Trophoblast cell (in vitro differentiated cells and primary cell): Measurements from ENCODE around the gene LAMA3.

Experiments
- DNase-seq, 2 donors: peaks; one replicate each; pipeline ENCODE4 v3.0.0-alpha.2; 2016
- H2AFZ ChIP-seq: 2 replicates; pipeline ENCODE4 v1.6.1; 2013; ENCODE audit warnings: low read length, moderate library complexity, mild to moderate bottlenecking; ENCODE audit not compliant: insufficient read depth, poor library complexity
- H2AK5ac ChIP-seq: 2 replicates; pipeline ENCODE4 v1.6.1; 2013; ENCODE audit warnings: mild to moderate bottlenecking, low read length
- H2BK120ac ChIP-seq: 2 replicates; pipeline ENCODE4 v1.6.1; 2013; ENCODE audit warnings: low read length, mild to moderate bottlenecking, moderate library complexity; ENCODE audit not compliant: insufficient read depth, poor library complexity
- H2BK12ac ChIP-seq: 2 replicates; pipeline ENCODE4 v1.6.1; 2013; ENCODE audit warnings: mild to moderate bottlenecking, low read length, moderate library complexity
- H2BK5ac ChIP-seq: 2 replicates; pipeline ENCODE4 v1.6.1; 2013; ENCODE audit warnings: low read length, low read depth, moderate library complexity, mild to moderate bottlenecking; ENCODE audit not compliant: poor library complexity
- H3K14ac ChIP-seq: 2 replicates; pipeline ENCODE4 v1.6.1; 2013; ENCODE audit warnings: mild to moderate bottlenecking, low read length
- H3K18ac ChIP-seq: 2 replicates; pipeline ENCODE4 v1.6.1; 2013; ENCODE audit warnings: mild to moderate bottlenecking, low read length
- H3K23ac ChIP-seq: 2 replicates; pipeline ENCODE4 v1.6.1; 2013; ENCODE audit warnings: low read length
- H3K27ac ChIP-seq: 2 replicates; pipeline ENCODE4 v1.5.1; 2013; ENCODE audit warnings: low read depth, mild to moderate bottlenecking, inconsistent platforms, low read length, moderate library complexity
- H3K27me3 ChIP-seq: 2 replicates; pipeline ENCODE4 v1.6.1; 2013; ENCODE audit warnings: inconsistent platforms, mild to moderate bottlenecking, low read length, moderate library complexity; ENCODE audit not compliant: insufficient read depth
- H3K36me3 ChIP-seq, 2 experiments: 1 replicate in 1 of 2; 2 replicates in 1 of 2; pipeline ENCODE4 v1.6.1; 2013; ENCODE audit warnings: low read length in 2 of 2, mild to moderate bottlenecking in 2 of 2, moderate library complexity in 1 of 2; ENCODE audit not compliant: insufficient read depth in 2 of 2, control insufficient read depth in 1 of 2
- H3K4ac ChIP-seq: 2 replicates; pipeline ENCODE4 v1.6.1; 2013; ENCODE audit warnings: low read depth, mild to moderate bottlenecking, low read length, moderate library complexity
- H3K4me1 ChIP-seq, 2 experiments: 1 replicate in 1 of 2; 2 replicates in 1 of 2; pipeline ENCODE4 v1.6.1; 2013; ENCODE audit warnings: low read length in 2 of 2, mild to moderate bottlenecking in 2 of 2, moderate library complexity in 1 of 2; ENCODE audit not compliant: insufficient read depth in 2 of 2, control insufficient read depth in 1 of 2
- H3K4me2 ChIP-seq: 2 replicates; pipeline ENCODE4 v1.6.1; 2013; ENCODE audit warnings: inconsistent platforms, mild to moderate bottlenecking, low read length, moderate library complexity
- H3K4me3 ChIP-seq: 2 replicates; pipeline ENCODE4 v1.5.1; 2013; ENCODE audit warnings: mild to moderate bottlenecking, low read depth, low read length, inconsistent platforms
- H3K79me1 ChIP-seq: one replicate; pipeline ENCODE4 v1.6.1; 2013; ENCODE audit warnings: low read length
- H3K79me2 ChIP-seq: 2 replicates; pipeline ENCODE4 v1.6.1; 2013; ENCODE audit warnings: low read length, mild to moderate bottlenecking; ENCODE audit not compliant: control insufficient read depth, insufficient read depth, poor library complexity
- H3K9ac ChIP-seq: 2 replicates; pipeline ENCODE4 v1.6.1; 2013; ENCODE audit warnings: mild to moderate bottlenecking, low read length
- H3K9me3 ChIP-seq: 2 replicates; pipeline ENCODE4 v1.6.1; 2013; ENCODE audit warnings: low read depth, mild to moderate bottlenecking, control low read depth, inconsistent platforms, low read length; ENCODE audit not compliant: insufficient read depth
- H4K12ac ChIP-seq: 2 replicates; pipeline ENCODE4 v1.6.1; 2013; ENCODE audit warnings: low read depth, mild to moderate bottlenecking, low read length, moderate library complexity
- H4K8ac ChIP-seq: 2 replicates; pipeline ENCODE4 v1.6.1; 2013; ENCODE audit warnings: low read depth, mild to moderate bottlenecking, low read length, moderate library complexity
- H4K91ac ChIP-seq: one replicate; pipeline ENCODE4 v1.6.1; 2013; ENCODE audit warnings: low read depth, mild to moderate bottlenecking, low read length, moderate library complexity
- WGBS: extraction: QIAGEN DNeasy Blood & Tissue Kit; methylation state at CpG from one replicate; pipeline ENCODE4 v1.1.7; 2013; ENCODE audit warnings: missing lambda C conversion rate; ENCODE audit not compliant: insufficient read length, insufficient coverage; ENCODE audit errors: extremely low coverage; 5-methylcytosine and 5-hydroxymethylcytosine counted together

The LAMA3 gene

GRCh38 chr18:23722646-23723045, 33.4 kb downstream of the LAMA3 start:
- Histone ChIP-seq H3K36me3 (no peaks in the 10 kb centered on the region), H2BK5ac (no peak overlapping the region), H3K23ac (no peak overlapping the region), H3K4me3 (no peak overlapping the region), H3K27ac (no peak overlapping the region), H3K4ac (no peak overlapping the region), H3K79me1 (no peaks in the 10 kb centered on the region), H3K79me2 (no peaks in the 10 kb centered on the region), H3K27me3 (no peaks in the 10 kb centered on the region), H2BK12ac (no peak overlapping the region), H4K12ac (no peak overlapping the region), H2BK120ac (no peak overlapping the region), H2AFZ (no peak overlapping the region), H3K4me1 (peaks cover 6 to 11% of the 10 kb centered on the region in 2 experiments), H3K9ac (no peak overlapping the region), H3K14ac (no peak overlapping the region), H2AK5ac (no peak overlapping the region), H4K8ac (no peak overlapping the region), H3K4me2 (no peak overlapping the region), H3K18ac (no peak overlapping the region), H3K9me3 (no peaks in the 10 kb centered on the region), H4K91ac (no peak overlapping the region)
- no CpG with 5 or more reads among the region's 3 CpGs for WGBS
- DNase-seq, result no peak

- no peak overlapping the region for H4K8ac ChIP-seq
- no peaks in the 10 kb centered on the region for H3K79me1 ChIP-seq
- H3K27ac ChIP-seq, result no peak overlapping the region
- no peaks in the 10 kb centered on the region for H3K79me2 ChIP-seq
- H3K27me3 ChIP-seq, result no peaks in the 10 kb centered on the region
- no peak overlapping the region for H2AFZ ChIP-seq
- no peak overlapping the region for H4K12ac ChIP-seq
- H3K9me3 ChIP-seq, result no peaks in the 10 kb centered on the region
- H2BK12ac ChIP-seq, result no peak overlapping the region
- H2BK120ac ChIP-seq, result no peak overlapping the region
- H3K4me2 ChIP-seq, result no peak overlapping the region
- H4K91ac ChIP-seq, result no peak overlapping the region
- no peak overlapping the region for H3K14ac ChIP-seq
- no peak overlapping the region for H2BK5ac ChIP-seq
- H3K9ac ChIP-seq, result no peak overlapping the region
- no peaks in the 10 kb centered on the region for H3K36me3 ChIP-seq
- DNase-seq, result no peak
- no peak overlapping the region for H2AK5ac ChIP-seq
- WGBS, result no CpG with 5 or more reads among the region's 2 CpGs
- H3K23ac ChIP-seq, result no peak overlapping the region
- H3K4me1 ChIP-seq, result peaks cover 6 to 11% of the 10 kb centered on the region in 2 experiments
- H3K4me3 ChIP-seq, result no peak overlapping the region
- no peak overlapping the region for H3K18ac ChIP-seq
- no peak overlapping the region for H3K4ac ChIP-seq
Observed at GRCh38 chr18:23723121-23723520, 33.9 kb downstream of the LAMA3 start.

GRCh38 chr18:23724681-23725080, 35.4 kb downstream of the LAMA3 start:
- DNase-seq, result no peak
- H3K4me2 ChIP-seq, result no peak overlapping the region
- H2BK5ac ChIP-seq, result no peak overlapping the region
- no peak overlapping the region for H3K14ac ChIP-seq
- H4K91ac ChIP-seq, result no peak overlapping the region
- no peaks in the 10 kb centered on the region for H3K9me3 ChIP-seq
- H3K23ac ChIP-seq, result no peak overlapping the region
- H3K36me3 ChIP-seq, result no peaks in the 10 kb centered on the region
- no peak overlapping the region for H2AK5ac ChIP-seq
- no peak overlapping the region for H3K4ac ChIP-seq
- H2BK12ac ChIP-seq, result no peak overlapping the region
- no peak overlapping the region for H3K27ac ChIP-seq
- no peaks in the 10 kb centered on the region for H3K79me2 ChIP-seq
- 100% methylated on average over 1 of the region's 3 CpGs for WGBS
- H2AFZ ChIP-seq, result no peak overlapping the region
- peaks cover 1 to 3% of the 10 kb centered on the region in 2 experiments for H3K4me1 ChIP-seq
- no peak overlapping the region for H3K4me3 ChIP-seq
- H3K9ac ChIP-seq, result no peak overlapping the region
- no peaks in the 10 kb centered on the region for H3K79me1 ChIP-seq
- no peak overlapping the region for H4K12ac ChIP-seq
- no peak overlapping the region for H2BK120ac ChIP-seq
- no peak overlapping the region for H3K18ac ChIP-seq
- no peaks in the 10 kb centered on the region for H3K27me3 ChIP-seq
- no peak overlapping the region for H4K8ac ChIP-seq

GRCh38 chr18:23725351-23725750, 36.1 kb downstream of the LAMA3 start:
- no CpG with 5 or more reads among the region's 6 CpGs for WGBS
- no peak overlapping the region for H2BK120ac ChIP-seq
- H2BK5ac ChIP-seq, result no peak overlapping the region
- no peaks in the 10 kb centered on the region for H3K27me3 ChIP-seq
- H3K4me2 ChIP-seq, result no peak overlapping the region
- H3K23ac ChIP-seq, result no peak overlapping the region
- no peaks in the 10 kb centered on the region for H3K79me2 ChIP-seq
- no peak overlapping the region for H3K9ac ChIP-seq
- no peak overlapping the region for H3K14ac ChIP-seq
- no peak overlapping the region for H3K18ac ChIP-seq
- no peaks in the 10 kb centered on the region for H3K79me1 ChIP-seq
- no peak overlapping the region for H2AFZ ChIP-seq
- H3K4ac ChIP-seq, result no peak overlapping the region
- no peak overlapping the region for H4K91ac ChIP-seq
- H3K27ac ChIP-seq, result no peak overlapping the region
- H3K4me3 ChIP-seq, result no peak overlapping the region
- H4K8ac ChIP-seq, result no peak overlapping the region
- no peak overlapping the region for H4K12ac ChIP-seq
- peaks cover 0 to 3% of the 10 kb centered on the region in 2 experiments for H3K4me1 ChIP-seq
- no peak overlapping the region for H2BK12ac ChIP-seq
- no peaks in the 10 kb centered on the region for H3K9me3 ChIP-seq
- no peak overlapping the region for H2AK5ac ChIP-seq
- DNase-seq, result no peak
- no peaks in the 10 kb centered on the region for H3K36me3 ChIP-seq
